Neutrophil (primary cell): ENCODE measurements around the gene CNTNAP2.

Source experiments
- H3K27ac ChIP-seq: fragments of 200-600 bp; sonication (generic); 2 replicates; pipeline ENCODE4 v1.5.1; 2016; ENCODE audit warnings: mild to moderate bottlenecking, moderate library complexity
- H3K27me3 ChIP-seq: fragments of 200-600 bp; sonication (generic); 2 replicates; pipeline ENCODE4 v1.6.0; 2016; ENCODE audit warnings: mild to moderate bottlenecking
- H3K36me3 ChIP-seq: fragments of 200-600 bp; sonication (generic); 2 replicates; pipeline ENCODE4 v1.5.1; 2017
- H3K4me1 ChIP-seq, 2 experiments: fragments of 200-600 bp in 1 of 2; sonication (generic) in 1 of 2; 1 replicate in 1 of 2; 2 replicates in 1 of 2; pipeline versions ENCODE4 v1.5.1 to v1.6.1; 2013 to 2016; ENCODE audit warnings: low read depth in 1 of 2, low read length in 1 of 2, mild to moderate bottlenecking in 1 of 2, moderate library complexity in 1 of 2; ENCODE audit not compliant: control insufficient read depth in 1 of 2, insufficient read depth in 1 of 2
- H3K4me3 ChIP-seq, 2 experiments: fragments of 200-600 bp in 1 of 2; sonication (generic) in 1 of 2; 1 replicate in 1 of 2; 2 replicates in 1 of 2; pipeline ENCODE4 v1.5.1; 2013 to 2016; ENCODE audit warnings: low read depth in 1 of 2, low read length in 1 of 2, mild to moderate bottlenecking in 1 of 2, moderate library complexity in 1 of 2
- H3K9me3 ChIP-seq: fragments of 200-600 bp; sonication (generic); 2 replicates; pipeline ENCODE4 v1.5.1; 2016
- CTCF ChIP-seq: fragments of 200-600 bp; sonication (generic); IDR thresholded peaks from 2 replicates; pipeline ENCODE4 v1.5.1; 2016; ENCODE audit warnings: antibody characterized with exemption

CNTNAP2 gene

GRCh38 chr7:147659036-147659995, 1542.7 kb downstream of the CNTNAP2 start:
- Histone ChIP-seq H3K4me1 (no peaks in the 10 kb centered on the region), H3K27ac (no peak overlapping the region), H3K4me3 (no peak overlapping the region), H3K27me3 (no peaks in the 10 kb centered on the region), H3K36me3 (no peaks in the 10 kb centered on the region), H3K9me3 (no peaks in the 10 kb centered on the region)
- TF ChIP-seq CTCF: no peak

GRCh38 chr7:147664541-147664940, 1547.9 kb downstream of the CNTNAP2 start:
- no peaks in the 10 kb centered on the region for H3K36me3 ChIP-seq
- no peak for TF ChIP-seq CTCF
- H3K27me3 ChIP-seq: no peaks in the 10 kb centered on the region
- no peaks in the 10 kb centered on the region for H3K9me3 ChIP-seq
- H3K4me1 ChIP-seq: no peaks in the 10 kb centered on the region
- no peak overlapping the region for H3K27ac ChIP-seq
- H3K4me3 ChIP-seq: no peak overlapping the region

- Histone ChIP-seq H3K9me3 (no peaks in the 10 kb centered on the region), H3K27me3 (no peaks in the 10 kb centered on the region), H3K4me3 (no peak overlapping the region), H3K27ac (no peak overlapping the region), H3K4me1 (no peaks in the 10 kb centered on the region), H3K36me3 (no peaks in the 10 kb centered on the region)
- TF ChIP-seq CTCF: no peak
These were observed 1554.2 kb downstream of the CNTNAP2 start for GRCh38 chr7:147670759-147671158.

GRCh38 chr7:147674705-147675104, 1558.1 kb downstream of the CNTNAP2 start:
- no peak for TF ChIP-seq CTCF
- H3K4me1 ChIP-seq: no peaks in the 10 kb centered on the region

GRCh38 chr7:147678943-147679342, 1562.3 kb downstream of the CNTNAP2 start:
- TF ChIP-seq CTCF: no peak
- Histone ChIP-seq H3K36me3 (no peaks in the 10 kb centered on the region), H3K9me3 (no peaks in the 10 kb centered on the region)

More at GRCh38 chr7:147674705-147675104, 1558.1 kb downstream of the CNTNAP2 start:
- Histone ChIP-seq H3K4me3 (no peak overlapping the region), H3K27ac (no peak overlapping the region), H3K36me3 (no peaks in the 10 kb centered on the region), H3K9me3 (no peaks in the 10 kb centered on the region), H3K27me3 (no peaks in the 10 kb centered on the region)

More at GRCh38 chr7:147678943-147679342, 1562.3 kb downstream of the CNTNAP2 start:
- no peak overlapping the region for H3K27ac ChIP-seq
- no peak overlapping the region for H3K4me3 ChIP-seq
- no peaks in the 10 kb centered on the region for H3K4me1 ChIP-seq
- no peaks in the 10 kb centered on the region for H3K27me3 ChIP-seq
